GM18508 (cell line): ENCODE measurements around the gene UPF3B.
A peak's percentile ranks its signal among the peaks of the same experiment; 100 is the strongest.
"Not testable (repeated sequence)": the region's sequence is repeated elsewhere in the genome, so short reads cannot be mapped to it uniquely, and the experiment has no call there.

ENCODE experiments used
- ATAC-seq: cut with Tn5 transposase; IDR thresholded peaks from one replicate; pipeline ENCODE4 v1.9.1; 2021; ENCODE audit warnings: moderate number of reproducible peaks; ENCODE audit not compliant: insufficient read depth, unreplicated experiment

UPF3B gene

GRCh38 chrX:119852382-119853353 lies at the start of gene UPF3B:
TSS of gene UPF3B (minus strand) at chrX:119852963. CDS start at chrX:119852928, 35 bp downstream.
- peak; percentile 85 for ATAC-seq

GRCh38 chrX:119900976-119901375 lies 48.2 kb upstream of the UPF3B start:
- ATAC-seq: no peak

GRCh38 chrX:119899125-119899524 lies 46.4 kb upstream of the UPF3B start:
- no peak for ATAC-seq

GRCh38 chrX:119895843-119896326 lies 43.1 kb upstream of the UPF3B start, which contains the start of gene AKAP14:
TSS of gene AKAP14 (plus strand) at chrX:119895893. CDS start at chrX:119903224, 7,331 bp downstream.
- ATAC-seq: no peak

GRCh38 chrX:119891961-119892692 lies 39.4 kb upstream of the UPF3B start:
- ATAC-seq: not testable (repeated sequence)

- ATAC-seq: not testable (repeated sequence)
Observed at GRCh38 chrX:119890626-119891025, 37.9 kb upstream of the UPF3B start.

GRCh38 chrX:119887721-119888425 lies 35.1 kb upstream of the UPF3B start:
- no peak for ATAC-seq

- ATAC-seq: no peak
Observed at GRCh38 chrX:119885554-119886428, 33.0 kb upstream of the UPF3B start.

GRCh38 chrX:119880552-119881437 lies 28.0 kb upstream of the UPF3B start:
- ATAC-seq: peak; percentile 56

GRCh38 chrX:119880076-119880475 lies 27.3 kb upstream of the UPF3B start:
- no peak for ATAC-seq

- ATAC-seq: no peak
Observed at GRCh38 chrX:119878740-119879139, 26.0 kb upstream of the UPF3B start.

GRCh38 chrX:119871599-119872395 lies 19.0 kb upstream of the UPF3B start, which contains the start of the genes NDUFA1 and RNF113A:
TSS of gene NDUFA1 (plus strand) at chrX:119871832. CDS start at chrX:119871912, 80 bp downstream.
TSS of gene RNF113A (minus strand) at chrX:119871733. CDS start at chrX:119871613, 120 bp downstream.
- peak; percentile 75 for ATAC-seq

GRCh38 chrX:119871245-119871598 lies 18.5 kb upstream of the UPF3B start:
- peak; percentile 21 for ATAC-seq

- ATAC-seq: peak; percentile 11
Observed at GRCh38 chrX:119870626-119871131, 17.9 kb upstream of the UPF3B start.

- no peak for ATAC-seq
Observed at GRCh38 chrX:119853444-119853843, 681 bp upstream of the UPF3B start.

GRCh38 chrX:119833905-119834304 lies 18.9 kb downstream of the UPF3B start:
- no peak for ATAC-seq

GRCh38 chrX:119828446-119828845 lies 24.3 kb downstream of the UPF3B start:
- no peak for ATAC-seq
